ENCODE data around the gene FGF9.

The FGF9 gene

DNA sequence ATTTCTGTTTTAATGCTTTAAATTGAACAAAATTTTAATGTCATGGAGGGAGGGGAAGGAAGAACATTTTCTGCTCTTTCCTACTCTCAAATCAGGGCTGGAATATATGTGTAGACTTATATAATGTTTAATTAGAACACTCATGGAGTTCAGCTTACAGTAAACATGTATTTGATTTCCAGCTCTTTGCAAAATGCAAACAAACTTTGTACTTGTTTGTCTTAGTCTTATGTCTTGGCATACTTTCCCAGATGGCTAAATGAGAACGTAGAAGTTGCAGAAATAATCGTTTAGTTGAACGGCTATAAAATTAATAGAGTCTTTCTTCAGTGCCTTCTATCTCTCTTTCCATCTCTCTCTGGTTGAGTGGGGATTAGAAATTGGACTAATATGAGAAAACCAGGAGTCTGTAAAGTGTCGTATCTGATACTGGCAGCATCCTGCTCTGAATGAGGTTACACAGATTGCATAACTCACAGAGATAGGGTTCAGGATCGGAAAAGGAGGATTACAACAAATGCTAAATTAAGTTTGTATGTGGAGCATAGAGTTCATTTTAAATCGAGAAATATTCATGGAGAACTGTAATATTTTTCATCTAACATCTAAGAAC, 82.3 kb downstream of the FGF9 start:
- Mint-ChIP-seq H3K36me3 (no peaks in the 10 kb centered on the region), H3K4me3 (no peak overlapping the region), H3K9me3 (peaks cover 3% of the 10 kb centered on the region), H3K4me1 (no peaks in the 10 kb centered on the region), H3K27ac (no peak overlapping the region)
- DNase-seq (ENCODE audit: low spot score in 2 of 2) (no peak), ATAC-seq (no peak)

Data from stimulated activated effector memory CD8-positive, alpha-beta T cell treated with anti-CD3 and anti-CD28 coated beads, Interleukin-12 subunit alpha, Interleukin-12 subunit beta, amount 100 ng/mL, for 72 hours (primary cell).